Skeletal muscle satellite cell (primary cell): ENCODE results near the gene TTF2.

ENCODE experiments used
- H3K27me3 ChIP-seq: 2 replicates; pipeline ENCODE4 v1.7.0; 2013; ENCODE audit warnings: low read length; ENCODE audit not compliant: control insufficient read depth, insufficient read depth
- H3K36me3 ChIP-seq: 2 replicates; pipeline ENCODE4 v1.7.0; 2013; ENCODE audit warnings: mild to moderate bottlenecking, control low read depth, low read length; ENCODE audit not compliant: insufficient read depth
- H3K4me1 ChIP-seq: 2 replicates; pipeline ENCODE4 v1.7.0; 2013; ENCODE audit warnings: low read length; ENCODE audit not compliant: control insufficient read depth, insufficient read depth
- H3K4me2 ChIP-seq: 2 replicates; pipeline ENCODE4 v1.7.0; 2013; ENCODE audit warnings: mild to moderate bottlenecking, low read length
- H3K4me3 ChIP-seq: 2 replicates; pipeline ENCODE4 v1.7.0; 2013; ENCODE audit warnings: low read length
- H3K9ac ChIP-seq: 2 replicates; pipeline ENCODE4 v1.7.0; 2013; ENCODE audit warnings: mild to moderate bottlenecking, low read depth, low read length, moderate library complexity
- H3K9me3 ChIP-seq: replicated peaks from 2 replicates; pipeline ENCODE4 v1.7.0; 2013; ENCODE audit warnings: mild to moderate bottlenecking, control low read depth, low read length

Gene TTF2

GRCh38 chr1:117029685-117030084 lies 30.4 kb upstream of the TTF2 start:
- H3K4me2 ChIP-seq: no peak overlapping the region
- H3K9me3 ChIP-seq: no peaks in the 10 kb centered on the region
- no peaks in the 10 kb centered on the region for H3K36me3 ChIP-seq
- H3K4me3 ChIP-seq: no peak overlapping the region
- H3K27me3 ChIP-seq: no peaks in the 10 kb centered on the region
- peaks cover 7% of the 10 kb centered on the region for H3K4me1 ChIP-seq
- no peak overlapping the region for H3K9ac ChIP-seq

- Histone ChIP-seq H3K4me3 (no peak overlapping the region), H3K4me1 (peaks cover 7% of the 10 kb centered on the region), H3K36me3 (no peaks in the 10 kb centered on the region), H3K4me2 (no peak overlapping the region), H3K27me3 (no peaks in the 10 kb centered on the region), H3K9me3 (no peaks in the 10 kb centered on the region), H3K9ac (no peak overlapping the region)
Observed at GRCh38 chr1:117030271-117030877, 29.8 kb upstream of the TTF2 start.

DNA sequence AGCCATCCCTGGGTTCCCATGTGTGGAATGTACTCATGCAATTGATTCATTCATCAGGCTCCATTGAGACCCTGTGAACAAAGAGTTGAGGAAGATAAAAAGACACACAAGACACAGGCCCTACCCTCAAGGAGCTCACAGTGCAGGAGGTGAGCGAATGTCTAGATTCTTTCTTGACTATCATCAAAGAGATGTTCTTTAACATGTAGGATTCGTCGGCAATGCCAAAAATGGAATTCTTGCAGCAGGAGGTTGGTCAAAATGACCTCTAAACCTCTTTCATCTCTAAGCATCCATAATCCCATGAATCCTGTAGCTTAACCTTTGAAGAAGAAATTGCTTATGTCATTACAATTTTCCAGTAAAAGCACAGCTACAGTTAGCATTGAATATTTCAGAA lies 27.9 kb upstream of the TTF2 start:
- Histone ChIP-seq H3K36me3 (no peaks in the 10 kb centered on the region), H3K4me2 (no peak overlapping the region), H3K4me1 (no peaks in the 10 kb centered on the region), H3K4me3 (no peak overlapping the region), H3K27me3 (no peaks in the 10 kb centered on the region), H3K9me3 (no peaks in the 10 kb centered on the region), H3K9ac (no peak overlapping the region)

GRCh38 chr1:117032681-117033539 lies 27.2 kb upstream of the TTF2 start:
- Histone ChIP-seq H3K9me3 (no peaks in the 10 kb centered on the region), H3K4me3 (no peak overlapping the region), H3K9ac (no peak overlapping the region), H3K4me1 (no peaks in the 10 kb centered on the region), H3K36me3 (no peaks in the 10 kb centered on the region), H3K27me3 (no peaks in the 10 kb centered on the region), H3K4me2 (no peak overlapping the region)

GRCh38 chr1:117033772-117034171 lies 26.4 kb upstream of the TTF2 start:
- H3K27me3 ChIP-seq: no peaks in the 10 kb centered on the region

DNA sequence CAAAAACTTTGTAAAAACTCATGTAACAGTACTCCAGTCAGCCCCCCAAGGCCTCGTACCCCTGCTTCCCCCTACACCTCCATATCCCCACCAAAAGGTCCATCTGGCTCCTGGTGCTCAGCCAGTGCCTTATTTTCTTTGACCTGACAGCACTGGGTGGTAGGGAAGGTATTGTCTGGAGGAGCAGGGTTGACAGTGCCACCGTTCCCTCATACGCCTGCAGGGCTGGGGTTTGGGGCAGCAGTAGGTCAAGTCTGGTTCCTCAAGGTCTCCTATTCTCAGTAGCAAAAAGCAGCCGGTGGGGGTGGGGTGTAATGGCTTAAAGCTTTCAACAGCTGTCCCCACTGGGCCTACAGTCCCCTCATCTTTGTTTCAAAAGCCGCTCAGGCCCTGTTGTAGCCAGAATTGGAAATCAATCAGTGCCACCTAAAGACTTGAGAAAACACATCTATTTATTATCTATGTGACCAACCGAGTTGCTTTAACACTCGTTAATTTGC lies 25.3 kb upstream of the TTF2 start:
- no peak overlapping the region for H3K4me2 ChIP-seq
- no peak overlapping the region for H3K4me3 ChIP-seq
- no peaks in the 10 kb centered on the region for H3K4me1 ChIP-seq
- no peaks in the 10 kb centered on the region for H3K27me3 ChIP-seq
- H3K36me3 ChIP-seq: no peaks in the 10 kb centered on the region
- H3K9ac ChIP-seq: no peak overlapping the region
- H3K9me3 ChIP-seq: no peaks in the 10 kb centered on the region

More at GRCh38 chr1:117033772-117034171, 26.4 kb upstream of the TTF2 start:
- no peaks in the 10 kb centered on the region for H3K36me3 ChIP-seq
- H3K4me3 ChIP-seq: no peak overlapping the region
- H3K9ac ChIP-seq: no peak overlapping the region
- no peaks in the 10 kb centered on the region for H3K9me3 ChIP-seq
- H3K4me1 ChIP-seq: no peaks in the 10 kb centered on the region
- no peak overlapping the region for H3K4me2 ChIP-seq

GRCh38 chr1:117036018-117036461 lies 24.1 kb upstream of the TTF2 start:
- Histone ChIP-seq H3K4me1 (no peaks in the 10 kb centered on the region), H3K4me3 (no peak overlapping the region), H3K9ac (no peak overlapping the region), H3K36me3 (no peaks in the 10 kb centered on the region), H3K4me2 (no peak overlapping the region), H3K27me3 (no peaks in the 10 kb centered on the region), H3K9me3 (no peaks in the 10 kb centered on the region)

GRCh38 chr1:117037802-117038201 lies 22.3 kb upstream of the TTF2 start:
- H3K36me3 ChIP-seq: no peaks in the 10 kb centered on the region
- H3K9ac ChIP-seq: no peak overlapping the region
- no peak overlapping the region for H3K4me3 ChIP-seq
- no peaks in the 10 kb centered on the region for H3K9me3 ChIP-seq
- H3K4me2 ChIP-seq: no peak overlapping the region
- H3K4me1 ChIP-seq: no peaks in the 10 kb centered on the region
- no peaks in the 10 kb centered on the region for H3K27me3 ChIP-seq

DNA sequence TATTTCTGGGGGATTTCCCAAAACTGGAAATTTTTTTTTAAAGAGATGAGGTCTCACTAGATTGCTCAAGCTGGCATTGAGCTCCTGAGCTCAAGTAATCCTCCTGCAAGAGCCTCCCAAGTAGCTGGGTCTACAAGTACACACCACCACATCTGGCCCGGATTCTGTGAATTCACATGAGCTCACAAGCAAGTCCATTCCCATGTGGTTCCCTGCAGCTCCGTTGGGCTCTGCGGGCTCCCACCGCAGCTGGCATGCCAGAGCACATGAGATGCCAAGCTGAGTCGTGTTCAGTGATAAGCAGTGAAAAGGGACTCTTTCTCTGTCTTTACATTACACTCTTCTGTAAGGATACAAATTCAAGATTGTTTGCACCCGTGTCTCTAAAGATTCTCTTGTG lies 21.9 kb upstream of the TTF2 start:
- Histone ChIP-seq H3K36me3 (no peaks in the 10 kb centered on the region), H3K9me3 (no peaks in the 10 kb centered on the region), H3K27me3 (no peaks in the 10 kb centered on the region)

GRCh38 chr1:117044217-117044616 lies 15.9 kb upstream of the TTF2 start:
- no peak overlapping the region for H3K9ac ChIP-seq
- H3K36me3 ChIP-seq: no peaks in the 10 kb centered on the region
- no peaks in the 10 kb centered on the region for H3K9me3 ChIP-seq
- H3K27me3 ChIP-seq: no peaks in the 10 kb centered on the region
- H3K4me2 ChIP-seq: no peak overlapping the region
- H3K4me3 ChIP-seq: no peak overlapping the region
- no peaks in the 10 kb centered on the region for H3K4me1 ChIP-seq

More for the DNA sequence above, 21.9 kb upstream of the TTF2 start:
- no peak overlapping the region for H3K4me3 ChIP-seq
- no peak overlapping the region for H3K4me2 ChIP-seq
- H3K4me1 ChIP-seq: no peaks in the 10 kb centered on the region
- no peak overlapping the region for H3K9ac ChIP-seq

- no peaks in the 10 kb centered on the region for H3K9me3 ChIP-seq
- no peak overlapping the region for H3K4me2 ChIP-seq
- H3K4me3 ChIP-seq: no peak overlapping the region
- no peaks in the 10 kb centered on the region for H3K4me1 ChIP-seq
- no peaks in the 10 kb centered on the region for H3K27me3 ChIP-seq
- no peaks in the 10 kb centered on the region for H3K36me3 ChIP-seq
- no peak overlapping the region for H3K9ac ChIP-seq
Observed at GRCh38 chr1:117045644-117046043, 14.5 kb upstream of the TTF2 start.
